Fibroblast of the aortic adventitia (primary cell): ENCODE results near the gene NOL12. TPM values are rescaled to one million over a fixed set of nuclear protein-coding genes. Genes with fewer than 3 reads are reported as not detected.
A peak's percentile ranks its signal among the peaks of the same experiment; 100 is the strongest.

Experiments used
- DNase-seq: peaks from one replicate; pipeline ENCODE4 v3.0.0-alpha.2; 2010; ENCODE audit warnings: low read depth
- H3K4me3 ChIP-seq: 2 replicates; pipeline ENCODE4 v1.5.1; 2011; ENCODE audit warnings: low read depth, mild to moderate bottlenecking, control low read depth, low read length, moderate library complexity
- total RNA-seq: library from RNA; depleted of rRNA; stranded (reverse); fragments of >200 nt; gene quantifications from 2 replicates; pipeline ENCODE4 v1.2.3, GENCODE V29; 2012; ENCODE audit warnings: low replicate concordance
- TF ChIP-seq, protein P1 (sequence below): IDR thresholded peaks from 2 replicates; pipeline ENCODE4 v1.5.1; 2011; ENCODE audit warnings: mild to moderate bottlenecking, low read length, control low read depth, inconsistent platforms; ENCODE audit not compliant: insufficient read depth

Gene NOL12
- total RNA-seq, 1 donor = 12.7 TPM

DNA sequence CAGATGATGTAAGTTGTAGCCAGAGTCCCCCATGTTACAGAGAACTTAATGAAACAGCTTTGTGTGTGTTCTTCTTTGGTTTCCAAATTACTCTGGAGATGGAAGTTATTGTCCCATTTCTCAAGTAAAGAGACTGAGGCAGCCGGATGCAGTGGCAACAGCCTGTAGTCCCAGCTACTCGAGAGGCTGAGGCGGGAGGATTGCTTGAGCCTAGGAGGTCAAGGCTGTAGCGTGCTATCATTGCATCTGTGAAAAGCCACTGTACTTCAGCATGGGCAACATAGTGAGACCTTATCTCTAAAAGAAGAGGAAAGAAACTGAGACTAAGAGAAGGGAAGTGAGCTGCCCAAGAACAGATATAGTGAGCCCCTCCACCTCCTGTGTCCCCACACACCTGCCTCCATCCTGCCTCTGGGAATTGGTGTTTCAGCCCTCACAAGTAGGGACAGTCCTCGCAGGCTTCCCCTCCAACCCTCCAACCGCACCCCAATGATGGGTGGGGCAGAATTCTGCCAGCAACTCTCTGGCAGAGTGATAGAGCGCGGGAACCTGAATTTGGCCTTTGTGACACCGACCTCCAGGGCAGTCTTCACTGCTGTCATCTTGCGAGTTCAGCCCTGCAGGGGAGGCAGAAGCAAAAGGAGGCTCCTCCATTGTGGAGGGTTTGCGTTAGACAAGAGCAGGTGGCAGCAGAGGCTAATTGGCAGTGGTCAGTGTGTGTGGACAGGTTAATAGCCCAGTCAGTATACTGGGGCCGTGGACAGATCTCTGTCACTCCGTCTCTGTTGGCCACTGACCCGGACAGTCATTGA lies 26.0 kb upstream of the NOL12 start:
- peak overlapping the region; percentile 78 for H3K4me3 ChIP-seq
- TF ChIP-seq, protein P1, sequence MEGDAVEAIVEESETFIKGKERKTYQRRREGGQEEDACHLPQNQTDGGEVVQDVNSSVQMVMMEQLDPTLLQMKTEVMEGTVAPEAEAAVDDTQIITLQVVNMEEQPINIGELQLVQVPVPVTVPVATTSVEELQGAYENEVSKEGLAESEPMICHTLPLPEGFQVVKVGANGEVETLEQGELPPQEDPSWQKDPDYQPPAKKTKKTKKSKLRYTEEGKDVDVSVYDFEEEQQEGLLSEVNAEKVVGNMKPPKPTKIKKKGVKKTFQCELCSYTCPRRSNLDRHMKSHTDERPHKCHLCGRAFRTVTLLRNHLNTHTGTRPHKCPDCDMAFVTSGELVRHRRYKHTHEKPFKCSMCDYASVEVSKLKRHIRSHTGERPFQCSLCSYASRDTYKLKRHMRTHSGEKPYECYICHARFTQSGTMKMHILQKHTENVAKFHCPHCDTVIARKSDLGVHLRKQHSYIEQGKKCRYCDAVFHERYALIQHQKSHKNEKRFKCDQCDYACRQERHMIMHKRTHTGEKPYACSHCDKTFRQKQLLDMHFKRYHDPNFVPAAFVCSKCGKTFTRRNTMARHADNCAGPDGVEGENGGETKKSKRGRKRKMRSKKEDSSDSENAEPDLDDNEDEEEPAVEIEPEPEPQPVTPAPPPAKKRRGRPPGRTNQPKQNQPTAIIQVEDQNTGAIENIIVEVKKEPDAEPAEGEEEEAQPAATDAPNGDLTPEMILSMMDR = no peak
- DNase-seq = no peak

DNA sequence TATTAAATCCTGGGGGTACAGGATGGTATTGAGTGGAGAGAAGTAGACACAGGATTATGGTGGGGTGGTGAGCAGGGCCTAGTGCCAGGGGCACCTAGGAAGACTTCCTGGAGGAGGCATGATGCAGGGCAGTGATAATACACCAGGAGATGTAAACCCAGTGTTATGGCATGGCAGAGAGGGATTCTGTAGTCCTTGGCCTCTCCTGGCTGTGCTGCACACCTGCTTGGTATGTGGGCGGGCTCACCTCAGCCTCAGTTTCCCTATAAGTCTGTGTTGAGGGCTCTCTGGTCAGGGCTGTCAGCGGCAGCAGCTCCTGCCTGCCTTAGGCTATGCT lies 25.5 kb upstream of the NOL12 start:
- H3K4me3 ChIP-seq = peak overlapping the region; percentile 25
- no peak for DNase-seq
- TF ChIP-seq, protein P1 = no peak

DNA sequence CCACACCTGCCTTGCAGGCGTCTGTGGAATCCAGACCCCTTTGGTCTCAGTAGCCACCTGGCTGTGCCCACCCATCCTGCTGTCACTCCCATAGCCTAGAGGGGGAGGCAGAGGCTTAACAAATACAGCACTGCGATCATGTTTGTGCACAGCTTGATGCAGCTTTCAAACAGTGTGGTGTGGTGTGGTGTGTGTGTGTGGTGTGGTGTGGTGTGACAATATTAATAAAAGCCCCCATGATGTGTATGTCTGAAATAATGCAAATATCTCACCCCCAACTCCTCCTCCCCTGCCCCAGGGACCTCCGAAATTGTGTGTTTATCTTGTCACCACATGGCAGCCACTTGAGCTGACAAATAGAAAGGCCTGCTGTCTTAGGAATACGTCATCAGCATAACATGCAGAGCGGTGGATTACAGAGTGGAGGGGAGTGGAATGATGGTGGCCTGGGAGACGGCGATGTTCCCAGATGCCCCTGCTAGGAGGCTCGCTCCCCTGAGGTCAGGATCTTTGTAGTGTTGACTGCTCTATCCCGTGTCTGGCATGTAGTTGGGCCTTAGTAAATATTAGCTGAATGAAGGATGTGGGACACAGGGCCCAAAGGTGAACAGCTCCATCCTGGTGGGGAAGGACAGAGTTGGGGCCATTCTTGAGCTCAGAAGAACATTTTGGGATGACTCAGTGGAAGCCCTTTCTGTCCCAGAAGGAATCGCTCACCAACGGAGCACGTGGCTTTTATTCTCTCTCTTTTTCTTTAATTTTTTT lies 24.8 kb upstream of the NOL12 start:
- peak overlapping the region; percentile 25 for H3K4me3 ChIP-seq
- DNase-seq = peak; percentile 73
- TF ChIP-seq, protein P1 = peak; percentile 62

DNA sequence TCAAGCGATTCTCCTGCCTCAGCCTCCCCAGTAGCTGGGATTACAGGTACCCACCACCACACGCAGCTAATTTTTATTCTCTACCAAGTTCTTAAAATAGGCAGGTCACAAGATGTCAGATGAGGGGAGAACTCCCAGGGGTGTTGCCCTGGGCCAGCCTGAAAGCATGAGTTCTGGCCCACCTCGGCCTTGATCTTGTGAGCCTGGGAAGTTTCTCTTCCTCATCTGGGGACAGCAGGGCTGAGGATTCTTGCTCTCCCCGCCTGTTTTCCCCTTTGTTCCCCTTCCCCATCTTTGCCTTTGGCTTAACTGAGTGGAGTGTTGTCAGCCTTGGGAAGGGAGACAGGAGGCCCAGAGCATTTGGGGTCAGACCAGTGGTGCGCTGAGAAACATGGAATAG lies 24.1 kb upstream of the NOL12 start:
- TF ChIP-seq, protein P1 = no peak
- no peak overlapping the region for H3K4me3 ChIP-seq
- no peak for DNase-seq

DNA sequence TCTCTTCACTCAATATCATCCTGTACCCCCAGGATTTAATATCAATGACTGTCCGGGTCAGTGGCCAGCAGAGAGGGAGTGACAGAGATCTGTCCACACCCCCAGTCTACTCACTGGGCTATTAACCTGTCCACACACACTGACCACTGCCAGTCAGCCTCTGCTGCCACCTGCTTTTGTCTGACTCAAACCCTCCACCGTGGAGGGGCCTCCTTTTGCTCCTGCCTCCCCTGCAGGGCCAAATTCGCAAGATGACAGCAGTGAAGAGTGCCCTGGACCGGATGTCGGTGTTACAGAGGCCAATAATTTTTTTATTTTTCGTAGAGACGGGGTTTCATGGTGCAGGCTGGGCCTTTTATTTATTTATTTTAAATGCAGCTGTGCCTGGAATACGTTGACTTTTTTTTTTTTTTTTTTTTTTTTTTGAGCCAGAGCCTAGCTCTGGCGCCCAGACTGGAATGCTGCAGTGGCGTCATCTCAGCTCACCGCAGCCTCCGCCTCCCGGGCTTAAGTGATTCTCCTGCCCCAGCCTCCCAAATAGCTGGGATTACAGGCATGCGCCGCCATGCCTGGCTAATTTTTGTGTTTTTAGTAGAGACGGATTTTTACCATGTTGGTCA lies 22.5 kb upstream of the NOL12 start:
- TF ChIP-seq, protein P1 = no peak

DNA sequence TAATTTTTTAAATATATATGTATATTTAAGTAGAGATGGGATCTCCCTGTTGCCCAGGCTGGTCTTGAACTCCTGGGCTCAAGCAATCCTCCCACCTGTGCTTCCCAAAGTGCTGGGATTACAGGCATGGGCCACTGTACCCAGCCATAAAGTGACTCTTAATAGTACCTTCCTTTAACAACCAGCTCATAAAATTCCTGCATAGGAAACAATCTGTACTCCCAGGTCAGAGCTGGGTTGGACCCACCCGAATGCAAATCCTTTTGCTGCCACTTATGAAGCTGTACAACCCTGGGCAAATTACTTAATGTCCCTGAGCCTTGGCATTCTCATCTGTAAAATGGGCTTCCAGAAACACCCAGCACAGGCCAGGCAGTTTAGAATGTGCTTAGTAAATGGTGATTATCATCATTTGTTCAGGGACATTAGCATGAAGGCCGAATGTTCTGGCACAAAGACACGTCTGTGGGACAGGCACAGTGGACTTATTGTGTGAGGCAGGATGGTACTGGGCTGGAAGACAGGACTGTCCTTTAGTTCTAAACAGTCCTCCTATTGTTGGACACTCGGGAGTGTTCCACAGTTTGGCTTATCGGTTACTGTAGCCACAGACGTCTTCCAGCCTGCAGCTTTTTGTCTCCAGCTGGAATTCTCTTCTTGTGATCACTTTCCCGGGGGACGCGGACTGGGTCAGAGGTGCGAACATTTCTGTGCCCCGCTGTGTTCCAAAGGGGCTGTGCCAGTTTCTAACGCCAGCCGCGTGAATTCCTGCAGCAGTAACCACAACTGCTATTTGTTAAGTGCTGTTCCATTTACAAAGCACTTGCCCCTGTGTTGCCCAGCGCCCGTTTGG lies 21.7 kb upstream of the NOL12 start:
- DNase-seq = no peak

More for the DNA sequence above, 22.5 kb upstream of the NOL12 start:
- H3K4me3 ChIP-seq = no peak overlapping the region
- no peak for DNase-seq

More for the DNA sequence above, 21.7 kb upstream of the NOL12 start:
- no peak overlapping the region for H3K4me3 ChIP-seq
- TF ChIP-seq, protein P1 = no peak
